IMR-90 (cell line): ENCODE results near the gene COL23A1.
"Not testable (repeated sequence)": the region's sequence is repeated elsewhere in the genome, so short reads cannot be mapped to it uniquely, and the experiment has no call there.

Experiments
- CHD1 ChIP-seq: IDR thresholded peaks from 2 replicates; pipeline ENCODE4 v1.6.1; 2012; ENCODE audit warnings: low read depth, low read length, improper control_type of control experiment
- CTCF ChIP-seq: conservative IDR thresholded peaks from 2 replicates; pipeline ENCODE4 v1.5.1; 2012; ENCODE audit warnings: mild to moderate bottlenecking, low read depth, low read length, improper control_type of control experiment
- SMC3 ChIP-seq: fragments of 150-350 bp; IDR thresholded peaks from 2 replicates; pipeline ENCODE4 v1.6.1; 2016; ENCODE audit warnings: low read depth, mild to moderate bottlenecking, antibody characterized with exemption, low read length, moderate library complexity

- not testable (repeated sequence) for TF ChIP-seq CTCF, SMC3, CHD1
Observed at GRCh38 chr5:178253632-178254031, 336.6 kb downstream of the COL23A1 start.
